OCI-LY7 (cell line): ENCODE results near the gene TMEM170B. TPM values are rescaled to one million over a fixed set of nuclear protein-coding genes. Genes with fewer than 3 reads are reported as not detected.

Source experiments
- BruUV-seq: library from RNA; stranded (reverse); fragments of 400-500 nt; replicated peaks from 2 replicates; lab custom pipeline; 2021; lab: Mats Ljungman, UMichigan
- CTCF ChIA-PET: fragments of 300-600 bp; sonication (Branson Sonifier 250); formaldehyde crosslinking; loops from one replicate; lab custom pipeline; 2022; ENCODE audit warnings: antibody characterized with exemption; ENCODE audit not compliant: unreplicated experiment; lab: Charles Lee
- POLR2A ChIA-PET: fragments of 300-600 bp; sonication (Branson Sonifier 250); formaldehyde crosslinking; loops from one replicate; lab custom pipeline; 2022; ENCODE audit warnings: antibody characterized with exemption; lab: Charles Lee
- DNase-seq: peaks from one replicate; pipeline ENCODE4 v3.0.0-alpha.2; 2015; ENCODE audit warnings: low spot score
- H2AFZ ChIP-seq: fragments of 200-600 bp; sonication (generic), shearing (Covaris generic); 2 replicates; pipeline ENCODE4 v1.6.1; 2014; ENCODE audit warnings: mild to moderate bottlenecking, antibody characterized with exemption, low read length, moderate library complexity
- H3K27ac ChIP-seq: fragments of 200-600 bp; sonication (generic); 2 replicates; pipeline ENCODE4 v1.5.1; 2014; ENCODE audit warnings: mixed run types, low read depth, mild to moderate bottlenecking, moderate library complexity, low read length, inconsistent platforms; ENCODE audit not compliant: poor library complexity, severe bottlenecking
- H3K36me3 ChIP-seq: fragments of 200-600 bp; sonication (generic); 2 replicates; pipeline ENCODE4 v1.6.1; 2014; ENCODE audit warnings: mild to moderate bottlenecking, antibody characterized with exemption, low read length, moderate library complexity, mixed read lengths; ENCODE audit not compliant: insufficient read depth
- H3K4me1 ChIP-seq: fragments of 200-600 bp; sonication (generic); 2 replicates; pipeline ENCODE4 v1.5.1; 2014; ENCODE audit warnings: mild to moderate bottlenecking, low read length; ENCODE audit not compliant: insufficient read depth, poor library complexity, severe bottlenecking
- H3K4me2 ChIP-seq: fragments of 200-600 bp; sonication (generic); 2 replicates; pipeline ENCODE4 v1.6.1; 2014; ENCODE audit warnings: mild to moderate bottlenecking, low read length
- H3K4me3 ChIP-seq: fragments of 200-600 bp; sonication (generic); 2 replicates; pipeline ENCODE4 v1.5.1; 2014; ENCODE audit warnings: mild to moderate bottlenecking, low read depth, low read length; ENCODE audit not compliant: poor library complexity, severe bottlenecking
- H3K79me2 ChIP-seq: fragments of 200-600 bp; sonication (generic); 2 replicates; pipeline ENCODE4 v1.6.1; 2016; ENCODE audit warnings: low read depth, mild to moderate bottlenecking, low read length, moderate library complexity, mixed read lengths; ENCODE audit not compliant: insufficient read depth
- H3K9me2 ChIP-seq: fragments of 200-600 bp; sonication (generic); 2 replicates; pipeline ENCODE4 v1.6.1; 2016; ENCODE audit warnings: mild to moderate bottlenecking, low read length, mixed read lengths; ENCODE audit not compliant: insufficient read depth
- H3K9me3 ChIP-seq: fragments of 200-600 bp; sonication (generic); 2 replicates; pipeline ENCODE4 v1.6.1; 2014; ENCODE audit warnings: mild to moderate bottlenecking, mixed run types, low read length, mixed read lengths
- H4K20me1 ChIP-seq: fragments of 200-600 bp; sonication (generic); 2 replicates; pipeline ENCODE4 v1.6.1; 2014; ENCODE audit warnings: mild to moderate bottlenecking, antibody characterized with exemption, low read length, moderate library complexity, mixed read lengths; ENCODE audit not compliant: insufficient read depth
- EZH2phosphoT487 ChIP-seq: fragments of 200-600 bp; sonication (generic); IDR thresholded peaks from 2 replicates; pipeline ENCODE4 v1.6.1; 2018; ENCODE audit warnings: low read depth, borderline replicate concordance, mild to moderate bottlenecking, mixed run types, antibody characterized with exemption, low read length, moderate library complexity, mixed read lengths
- intact Hi-C: fragments of 100-400 bp; cut with micrococcal nuclease; formaldehyde crosslinking; loops from one replicate; pipeline ENCODE4 v1.10.0; 2022; ENCODE audit not compliant: unreplicated experiment
- total RNA-seq, 2 experiments: library from RNA; depleted of rRNA in 1 of 2; stranded (reverse); fragments of >200 nt in 1 of 2; shearing (Covaris generic) in 1 of 2; gene quantifications; 2 replicates each; pipeline ENCODE4 v1.2.3, GENCODE V29; 2014 to 2022
- TF ChIP-seq, protein P1 (sequence below): fragments of 200-600 bp; sonication (generic); conservative IDR thresholded peaks from 2 replicates; pipeline ENCODE4 v1.5.1; 2014; ENCODE audit warnings: mild to moderate bottlenecking, antibody characterized with exemption, low read length, moderate library complexity, mixed read lengths

Gene TMEM170B
- total RNA-seq, 2 experiments from 2014 or later: 4.1 to 5.6 TPM

DNA sequence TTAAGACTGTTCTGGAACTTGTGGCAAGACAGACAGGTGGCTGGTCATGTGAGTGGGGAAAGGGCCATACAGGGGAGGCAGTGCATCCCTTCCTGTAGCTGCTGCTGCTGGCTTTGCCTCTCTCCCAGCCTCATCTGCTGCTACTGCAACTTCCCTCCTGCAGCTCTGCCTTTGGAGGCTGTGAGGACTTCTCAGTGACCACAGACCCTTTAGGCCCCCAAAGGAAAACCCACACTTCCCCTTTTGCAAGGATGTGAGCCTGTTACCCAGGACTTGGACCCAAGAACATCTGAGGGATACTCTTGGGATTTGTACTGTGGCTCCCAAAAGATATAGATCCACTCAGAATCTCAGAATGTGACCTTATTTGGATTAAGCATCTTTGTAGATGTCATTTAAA lies 91.0 kb downstream of the TMEM170B start:
- Histone ChIP-seq H3K4me1 (no peaks in the 10 kb centered on the region), H3K9me3 (no peaks in the 10 kb centered on the region), H2AFZ (no peak overlapping the region), H3K4me2 (no peak overlapping the region), H3K79me2 (no peaks in the 10 kb centered on the region), H4K20me1 (no peaks in the 10 kb centered on the region), H3K4me3 (no peak overlapping the region), H3K9me2 (no peaks in the 10 kb centered on the region), H3K36me3 (no peaks in the 10 kb centered on the region), H3K27ac (no peak overlapping the region)
- TF ChIP-seq, protein P1, sequence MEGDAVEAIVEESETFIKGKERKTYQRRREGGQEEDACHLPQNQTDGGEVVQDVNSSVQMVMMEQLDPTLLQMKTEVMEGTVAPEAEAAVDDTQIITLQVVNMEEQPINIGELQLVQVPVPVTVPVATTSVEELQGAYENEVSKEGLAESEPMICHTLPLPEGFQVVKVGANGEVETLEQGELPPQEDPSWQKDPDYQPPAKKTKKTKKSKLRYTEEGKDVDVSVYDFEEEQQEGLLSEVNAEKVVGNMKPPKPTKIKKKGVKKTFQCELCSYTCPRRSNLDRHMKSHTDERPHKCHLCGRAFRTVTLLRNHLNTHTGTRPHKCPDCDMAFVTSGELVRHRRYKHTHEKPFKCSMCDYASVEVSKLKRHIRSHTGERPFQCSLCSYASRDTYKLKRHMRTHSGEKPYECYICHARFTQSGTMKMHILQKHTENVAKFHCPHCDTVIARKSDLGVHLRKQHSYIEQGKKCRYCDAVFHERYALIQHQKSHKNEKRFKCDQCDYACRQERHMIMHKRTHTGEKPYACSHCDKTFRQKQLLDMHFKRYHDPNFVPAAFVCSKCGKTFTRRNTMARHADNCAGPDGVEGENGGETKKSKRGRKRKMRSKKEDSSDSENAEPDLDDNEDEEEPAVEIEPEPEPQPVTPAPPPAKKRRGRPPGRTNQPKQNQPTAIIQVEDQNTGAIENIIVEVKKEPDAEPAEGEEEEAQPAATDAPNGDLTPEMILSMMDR: no peak
- intact Hi-C loops: no loop called here
- no peak for DNase-seq
- ChIA-PET CTCF (no interaction called here), POLR2A (interaction anchor here (0.7 to 0.9 kb wide), 2 partner anchors 16 to 1067 kb away, joined by 3 read pairs; no protein-coding TSS in a partner anchor)
- no TSS peak for BruUV-seq

DNA sequence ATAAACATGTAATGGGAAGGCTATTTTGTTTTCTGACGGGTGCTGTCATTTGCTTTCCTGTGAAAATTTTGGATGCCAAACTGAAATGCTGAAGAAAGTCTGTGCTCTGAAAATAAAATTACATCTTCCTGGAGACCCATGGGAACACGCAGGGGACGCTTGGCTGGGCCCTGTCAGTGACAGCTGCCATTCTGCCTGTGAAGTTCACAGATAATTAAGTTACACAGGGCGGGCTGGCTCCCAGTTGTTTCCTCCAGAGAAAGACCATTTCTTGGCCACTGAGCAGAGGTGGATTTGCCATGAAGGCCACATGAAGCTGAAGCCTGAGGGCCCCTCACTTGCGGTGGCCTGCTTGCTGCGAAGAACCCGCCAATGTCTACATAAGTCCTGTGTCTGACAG lies 93.5 kb downstream of the TMEM170B start:
- TF ChIP-seq, protein P1: no peak
- TF ChIP-seq EZH2phosphoT487: no peak
- CTCF ChIA-PET: no interaction called here

DNA sequence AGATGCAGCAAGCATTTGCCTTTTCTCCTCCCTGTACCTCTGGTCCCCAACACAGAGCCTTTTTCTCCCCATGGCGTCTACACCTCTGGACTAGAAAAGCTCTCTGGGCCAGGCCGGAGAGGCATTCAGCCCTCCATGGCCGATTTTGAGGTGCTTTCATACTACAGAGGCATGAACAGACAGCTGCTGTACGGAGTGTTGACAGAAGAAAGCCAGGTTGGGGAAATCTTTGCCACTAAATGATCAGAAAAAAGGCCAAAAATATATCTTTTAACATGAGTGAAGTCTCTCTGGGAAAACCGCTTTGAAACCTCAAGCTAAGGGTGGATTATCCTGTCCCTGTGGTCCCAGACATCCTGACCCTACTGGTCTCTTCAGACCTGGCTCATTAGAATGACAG lies 94.0 kb downstream of the TMEM170B start:
- no peaks in the 10 kb centered on the region for H3K79me2 ChIP-seq
- BruUV-seq: no TSS peak
- H3K9me3 ChIP-seq: no peaks in the 10 kb centered on the region
- DNase-seq: no peak
- ChIA-PET POLR2A (interaction anchor here (0.8 kb wide), 1 partner anchor 12 kb away, joined by 3 read pairs; no protein-coding TSS in a partner anchor), CTCF (no interaction called here)
- no peak overlapping the region for H3K4me2 ChIP-seq
- H2AFZ ChIP-seq: no peak overlapping the region
- H3K27ac ChIP-seq: no peak overlapping the region
- H3K4me3 ChIP-seq: no peak overlapping the region
- H3K9me2 ChIP-seq: no peaks in the 10 kb centered on the region
- intact Hi-C loops: no loop called here
- TF ChIP-seq, protein P1: no peak
- TF ChIP-seq EZH2phosphoT487: no peak
- H4K20me1 ChIP-seq: no peaks in the 10 kb centered on the region
- H3K4me1 ChIP-seq: no peaks in the 10 kb centered on the region
- no peaks in the 10 kb centered on the region for H3K36me3 ChIP-seq

More for the DNA sequence above, 93.5 kb downstream of the TMEM170B start:
- DNase-seq: no peak
- H4K20me1 ChIP-seq: no peaks in the 10 kb centered on the region
- no TSS peak for BruUV-seq
- no peak overlapping the region for H3K4me2 ChIP-seq
- H3K4me3 ChIP-seq: no peak overlapping the region
- H3K9me3 ChIP-seq: no peaks in the 10 kb centered on the region
- H3K79me2 ChIP-seq: no peaks in the 10 kb centered on the region
- intact Hi-C loops: no loop called here
- H2AFZ ChIP-seq: no peak overlapping the region
- no peaks in the 10 kb centered on the region for H3K9me2 ChIP-seq
- H3K4me1 ChIP-seq: no peaks in the 10 kb centered on the region
- H3K36me3 ChIP-seq: no peaks in the 10 kb centered on the region
- H3K27ac ChIP-seq: no peak overlapping the region
- POLR2A ChIA-PET: interaction anchor here (0.8 kb wide), 1 partner anchor 12 kb away, joined by 3 read pairs; no protein-coding TSS in a partner anchor
